BLaER1 treated with 17β-estradiol and CSF1 and Interleukin-3, amounts not matched to agents 10 nM and 100 nM (cell line): Measurements from ENCODE around the gene PABPN1L.
"Not testable (repeated sequence)": the region's sequence is repeated elsewhere in the genome, so short reads cannot be mapped to it uniquely, and the experiment has no call there.

ENCODE experiments used
- H3K27ac ChIP-seq, 11 experiments: shearing (Covaris generic); formaldehyde crosslinking; 2 replicates each; pipeline ENCODE4 v1.8.1; 2022
- H3K27me3 ChIP-seq, 11 experiments: shearing (Covaris generic); formaldehyde crosslinking; 2 replicates each; pipeline ENCODE4 v1.8.1; 2022
- H3K36me3 ChIP-seq, 11 experiments: shearing (Covaris generic); formaldehyde crosslinking; 2 replicates each; pipeline ENCODE4 v1.8.1; 2022
- H3K4me1 ChIP-seq, 10 experiments: shearing (Covaris generic); formaldehyde crosslinking; 2 replicates each; pipeline ENCODE4 v1.8.1; 2022
- H3K4me2 ChIP-seq, 11 experiments: shearing (Covaris generic); formaldehyde crosslinking; 2 replicates each; pipeline ENCODE4 v1.8.1; 2022
- H3K4me3 ChIP-seq, 10 experiments: shearing (Covaris generic); formaldehyde crosslinking; 2 replicates each; pipeline ENCODE4 v1.8.1; 2022
- H3K9ac ChIP-seq, 11 experiments: shearing (Covaris generic); formaldehyde crosslinking; 2 replicates each; pipeline ENCODE4 v1.8.1; 2022
- H3K9me3 ChIP-seq, 11 experiments: shearing (Covaris generic); formaldehyde crosslinking; replicated peaks in 1 of 11; 2 replicates each; pipeline ENCODE4 v1.8.1; 2022
- H4K20me1 ChIP-seq, 11 experiments: shearing (Covaris generic); formaldehyde crosslinking; 2 replicates each; pipeline ENCODE4 v1.8.1; 2022
- Cebpa-rat ChIP-seq, 11 experiments: shearing (Covaris generic); IDR thresholded peaks; 2 replicates each; pipeline ENCODE4 v1.8.1; 2022

PABPN1L gene

DNA sequence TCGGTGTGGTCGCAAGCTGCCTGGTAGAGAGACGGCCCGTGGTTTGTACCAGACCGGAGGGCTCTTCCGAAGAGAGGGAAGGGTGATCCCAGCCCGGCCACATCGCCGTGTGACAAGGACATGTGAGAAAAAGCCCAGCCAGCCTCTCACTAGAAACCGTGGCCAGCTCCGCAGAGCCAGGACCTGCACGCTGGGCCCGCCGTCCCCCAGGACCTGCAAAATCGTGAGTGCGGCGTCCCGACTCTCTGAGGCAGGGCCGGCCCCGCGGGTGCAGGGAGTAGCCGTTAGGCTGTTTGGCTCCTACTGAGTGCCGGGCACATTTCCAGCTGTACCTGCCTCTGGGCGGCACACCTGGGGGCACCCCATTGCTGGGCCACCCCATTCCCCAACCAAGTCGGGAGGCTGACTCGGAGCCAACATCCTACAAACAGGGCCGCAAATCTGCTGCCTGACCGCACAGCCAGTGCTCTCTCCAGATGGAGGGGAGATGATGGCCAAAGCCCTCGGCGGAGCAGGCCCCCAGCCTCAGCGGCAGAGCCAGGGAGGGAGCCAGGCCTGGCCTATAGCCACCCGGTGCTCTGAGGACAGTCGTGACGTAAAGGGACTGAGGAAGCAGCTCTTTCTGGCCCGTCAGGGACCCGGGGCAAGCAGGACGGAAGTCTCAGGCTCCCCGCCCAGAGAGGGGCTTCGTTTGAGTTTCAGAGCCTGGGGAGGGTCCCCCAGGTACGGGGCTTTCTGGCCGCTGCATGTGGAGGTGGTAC lies 33.6 kb upstream of the PABPN1L start:
- peaks cover 74 to 99% (median 92%) of the 10 kb centered on the region in 11 experiments for H4K20me1 ChIP-seq
- no peak overlapping the region for H3K4me3 ChIP-seq
- peaks cover 51 to 98% (median 94%) of the 10 kb centered on the region in 10 experiments for H3K4me1 ChIP-seq
- TF ChIP-seq Cebpa-rat (IDR thresholded peaks at IDR 0.05) = no peak
- peaks cover 0 to 34% (median 17%) of the 10 kb centered on the region in 11 experiments; a peak in 13 of 22 replicates for H3K36me3 ChIP-seq
- peaks cover 0 to 59% (median 21%) of the 10 kb centered on the region in 11 experiments; a peak in 14 of 22 replicates for H3K27me3 ChIP-seq
- no peaks in the 10 kb centered on the region for H3K9me3 ChIP-seq
- H3K9ac ChIP-seq = peak overlapping the region in 5 of 11 experiments; percentile 4 to 85 (median 31); a peak in 7 of 22 replicates
- peak overlapping the region in 10 of 11 experiments; percentile 17 to 97 (median 92); a peak in 18 of 22 replicates for H3K4me2 ChIP-seq
- peak overlapping the region in 1 of 11 experiments; percentile 94; a peak in 2 of 22 replicates for H3K27ac ChIP-seq

DNA sequence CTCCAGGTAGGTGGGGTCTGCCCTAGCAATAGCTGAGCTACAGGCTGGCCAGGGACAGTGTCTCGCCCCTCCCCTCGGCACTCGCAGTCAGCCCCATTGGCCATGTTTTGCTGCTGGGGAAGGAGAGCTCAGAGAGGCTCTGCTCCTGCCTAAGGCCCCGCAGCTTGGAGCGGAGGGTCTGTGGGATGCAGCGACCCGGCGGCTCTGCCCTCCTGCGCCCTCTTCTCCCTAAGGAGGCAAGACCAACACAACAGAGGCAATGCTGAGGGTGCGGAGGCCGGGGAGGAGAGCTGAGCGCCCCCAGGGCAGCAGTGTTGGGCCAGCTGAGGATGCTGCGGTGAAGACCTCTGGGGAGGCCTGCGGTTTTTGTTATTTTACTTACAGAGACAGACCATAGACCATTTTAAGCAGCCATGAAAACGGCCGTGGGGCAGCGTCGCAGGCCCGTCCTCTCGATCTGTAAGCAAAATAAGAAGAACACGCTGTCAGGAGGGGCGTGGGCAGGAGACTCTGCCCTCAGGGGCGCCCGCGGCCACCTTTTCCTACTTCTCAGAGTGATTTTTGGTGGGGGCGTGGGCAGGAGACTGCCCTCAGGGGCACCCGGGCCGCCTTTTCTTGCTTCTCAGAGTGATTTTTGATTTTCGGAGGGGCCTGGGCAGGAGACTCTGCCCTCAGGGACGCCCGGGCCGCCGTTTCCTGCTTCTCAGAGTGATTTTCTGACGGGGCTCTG lies 31.4 kb upstream of the PABPN1L start:
- Histone ChIP-seq H3K36me3 (peaks cover 0 to 34% (median 17%) of the 10 kb centered on the region in 11 experiments; a peak in 13 of 22 replicates), H3K27ac (peak overlapping the region in 10 of 11 experiments; percentile 59 to 94 (median 79); a peak in 20 of 22 replicates), H3K9me3 (no peaks in the 10 kb centered on the region), H3K4me2 (peak overlapping the region; percentile 77 to 97 (median 90)), H3K27me3 (peaks cover 0 to 61% (median 21%) of the 10 kb centered on the region in 11 experiments; a peak in 14 of 22 replicates), H3K9ac (peak overlapping the region; percentile 39 to 85 (median 74); a peak in 21 of 22 replicates), H4K20me1 (peaks cover 67 to 97% (median 90%) of the 10 kb centered on the region in 11 experiments; a peak in 21 of 22 replicates), H3K4me3 (peak overlapping the region in 8 of 10 experiments; percentile 28 to 56 (median 42); a peak in 14 of 20 replicates), H3K4me1 (peaks cover 55 to 96% (median 95%) of the 10 kb centered on the region in 10 experiments)
- no peak for TF ChIP-seq Cebpa-rat (IDR thresholded peaks at IDR 0.05)

DNA sequence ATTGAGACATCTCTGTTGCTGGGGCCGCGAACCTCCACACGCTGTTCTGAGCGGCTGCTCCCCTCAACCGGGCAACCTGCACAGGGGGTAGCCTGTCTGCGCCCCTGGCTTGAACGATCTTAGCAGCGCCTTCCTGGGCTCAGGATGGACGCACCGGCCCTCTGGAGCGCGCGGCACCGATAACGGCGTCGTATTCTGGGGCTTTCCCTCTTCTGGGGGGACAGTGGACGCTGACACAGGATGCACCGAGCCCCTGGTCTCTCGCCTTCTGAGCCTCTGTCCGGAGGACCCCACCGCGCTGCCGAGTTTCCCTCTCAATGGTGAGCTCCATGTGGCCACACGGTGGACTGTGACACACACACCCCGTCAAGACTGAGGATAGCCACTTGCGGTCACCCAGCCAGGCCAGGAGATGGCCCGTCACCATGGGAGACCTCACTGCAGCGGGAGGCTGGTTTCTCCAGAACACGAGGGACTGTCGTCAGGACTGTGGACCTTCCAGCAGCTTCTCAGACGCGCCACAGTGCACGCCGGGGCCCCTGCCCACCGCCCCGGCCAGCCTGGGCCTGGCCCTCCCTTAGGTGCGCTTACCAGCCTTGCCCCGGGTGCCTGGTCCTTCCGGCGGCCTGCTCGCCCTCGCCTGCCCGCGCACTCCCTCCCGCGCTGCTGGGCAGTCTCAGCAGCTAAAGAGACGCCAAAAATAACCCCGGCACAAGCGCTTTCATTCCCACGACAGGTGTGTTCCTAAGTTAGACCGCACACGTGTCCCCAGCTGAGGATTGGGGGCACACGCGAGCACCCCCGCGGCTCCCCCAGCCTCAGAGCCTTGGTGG lies 30.0 kb upstream of the PABPN1L start:
- H3K9me3 ChIP-seq = no peaks in the 10 kb centered on the region
- peak overlapping the region; percentile 34 to 97 (median 90); a peak in 20 of 22 replicates for H3K4me2 ChIP-seq
- H3K27me3 ChIP-seq = peaks cover 0 to 61% (median 21%) of the 10 kb centered on the region in 11 experiments; a peak in 14 of 22 replicates
- H3K9ac ChIP-seq = peak overlapping the region in 4 of 11 experiments; percentile 31 to 85 (median 82); a peak in 5 of 22 replicates
- peak overlapping the region in 4 of 11 experiments; percentile 18 to 94 (median 90); a peak in 4 of 22 replicates for H3K27ac ChIP-seq
- peaks cover 0 to 43% (median 25%) of the 10 kb centered on the region in 11 experiments; a peak in 18 of 22 replicates for H3K36me3 ChIP-seq
- no peak overlapping the region for H3K4me3 ChIP-seq
- H4K20me1 ChIP-seq = peaks cover 60 to 97% (median 90%) of the 10 kb centered on the region in 11 experiments; a peak in 21 of 22 replicates
- TF ChIP-seq Cebpa-rat (IDR thresholded peaks at IDR 0.05) = no peak
- peaks cover 46 to 96% (median 94%) of the 10 kb centered on the region in 10 experiments for H3K4me1 ChIP-seq

DNA sequence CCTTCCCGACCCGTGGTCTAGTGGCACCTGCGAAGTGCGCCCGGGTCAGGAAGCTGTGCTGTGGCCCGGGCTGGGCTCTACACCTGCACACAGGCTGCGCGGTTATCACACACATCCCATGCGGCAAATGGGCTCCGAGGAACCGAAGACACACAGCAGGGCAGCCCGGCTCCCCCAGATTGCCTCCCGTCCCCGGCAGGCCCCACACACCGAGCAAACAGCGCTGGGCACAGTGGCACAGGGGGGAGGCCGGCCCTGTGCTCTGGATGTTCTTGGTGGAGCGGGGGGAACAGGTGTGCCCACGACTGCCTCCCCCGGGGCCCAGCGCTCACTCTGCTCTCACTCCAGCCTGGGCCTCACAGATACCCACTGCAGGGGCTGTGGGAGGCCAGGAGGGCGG lies 28.9 kb upstream of the PABPN1L start:
- Histone ChIP-seq H3K4me3 (no peak overlapping the region), H3K36me3 (peaks cover 3 to 43% (median 26%) of the 10 kb centered on the region in 11 experiments), H4K20me1 (peaks cover 49 to 94% (median 79%) of the 10 kb centered on the region in 11 experiments; a peak in 21 of 22 replicates), H3K27me3 (peaks cover 0 to 51% (median 13%) of the 10 kb centered on the region in 11 experiments; a peak in 14 of 22 replicates), H3K4me2 (peak overlapping the region in 10 of 11 experiments; percentile 34 to 97 (median 92); a peak in 20 of 22 replicates), H3K4me1 (peaks cover 38 to 90% (median 83%) of the 10 kb centered on the region in 10 experiments), H3K9me3 (peaks cover under 1 to 7% (median 3%) of the 10 kb centered on the region in 11 experiments; a peak in 18 of 22 replicates), H3K9ac (peak overlapping the region in 3 of 11 experiments; percentile 23 to 43 (median 35); a peak in 4 of 22 replicates), H3K27ac (peak overlapping the region in 1 of 11 experiments; percentile 29; a peak in 1 of 22 replicates)
- TF ChIP-seq Cebpa-rat (IDR thresholded peaks at IDR 0.05) = no peak

DNA sequence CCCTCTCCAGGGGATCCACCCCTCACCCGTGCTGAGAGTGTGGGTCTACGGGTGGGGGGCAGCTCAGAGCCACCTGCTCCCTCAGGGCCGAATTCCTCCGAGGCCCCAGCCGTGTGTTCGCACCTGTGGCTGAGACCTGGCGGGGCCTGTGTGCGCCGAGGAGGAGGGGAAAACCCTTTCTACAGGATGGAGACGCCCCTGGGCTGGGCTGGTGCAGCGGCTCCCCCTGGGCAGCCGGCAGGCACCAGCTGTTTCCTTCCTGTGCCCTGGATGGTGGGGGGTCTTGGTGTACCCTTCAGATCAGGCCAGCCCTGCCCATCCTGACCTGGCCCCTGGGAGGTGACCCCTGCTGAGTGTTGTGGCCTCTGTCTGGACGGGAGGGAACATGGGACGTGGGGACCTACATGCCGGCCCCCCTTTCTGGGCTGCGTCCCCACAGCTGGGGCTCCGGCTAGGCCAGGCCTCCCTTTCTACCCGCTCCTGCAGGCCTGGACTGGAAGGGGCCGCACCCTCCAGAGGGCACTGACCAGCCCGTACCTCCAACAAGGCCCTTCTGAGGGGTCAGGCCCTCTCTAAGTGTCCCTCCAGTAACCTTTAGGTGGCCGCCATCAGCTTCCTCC lies 28.3 kb upstream of the PABPN1L start:
- Histone ChIP-seq H3K36me3 (peaks cover 8 to 43% (median 28%) of the 10 kb centered on the region in 11 experiments), H3K27ac (peak overlapping the region in 1 of 11 experiments; percentile 29; a peak in 1 of 22 replicates), H3K4me3 (no peak overlapping the region), H3K27me3 (peaks cover 0 to 46% (median 7%) of the 10 kb centered on the region in 11 experiments; a peak in 14 of 22 replicates), H3K4me1 (peaks cover 37 to 85% (median 78%) of the 10 kb centered on the region in 10 experiments), H3K4me2 (peak overlapping the region; percentile 0 to 97 (median 90); a peak in 19 of 22 replicates), H3K9me3 (peaks cover 6 to 12% (median 9%) of the 10 kb centered on the region in 11 experiments; a peak in 21 of 22 replicates), H4K20me1 (peaks cover 44 to 89% (median 73%) of the 10 kb centered on the region in 11 experiments; a peak in 21 of 22 replicates), H3K9ac (peak overlapping the region in 4 of 11 experiments; percentile 9 to 35 (median 28); a peak in 4 of 22 replicates)
- no peak for TF ChIP-seq Cebpa-rat (IDR thresholded peaks at IDR 0.05)

DNA sequence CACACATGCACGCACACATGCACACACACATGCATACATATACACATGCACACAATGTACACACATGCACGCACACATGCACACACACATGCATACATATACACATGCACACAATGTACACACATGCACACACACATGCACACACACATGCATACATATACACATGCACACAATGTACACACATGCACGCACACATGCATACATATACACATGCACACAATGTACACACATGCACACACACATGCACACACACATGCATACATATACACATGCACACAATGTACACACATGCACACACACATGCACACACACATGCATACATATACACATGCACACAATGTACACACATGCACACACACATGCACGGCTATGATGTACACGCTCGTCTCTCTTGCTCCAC lies 27.8 kb upstream of the PABPN1L start:
- Histone ChIP-seq H3K9me3 (peaks cover 10 to 17% (median 14%) of the 10 kb centered on the region in 11 experiments; a peak in 21 of 22 replicates), H3K4me1 (peaks cover 32 to 83% (median 72%) of the 10 kb centered on the region in 10 experiments), H3K27me3 (peaks cover 0 to 40% (median 2%) of the 10 kb centered on the region in 11 experiments; a peak in 12 of 22 replicates), H4K20me1 (peaks cover 40 to 83% (median 68%) of the 10 kb centered on the region in 11 experiments; a peak in 21 of 22 replicates), H3K36me3 (peaks cover 13 to 43% (median 33%) of the 10 kb centered on the region in 11 experiments), H3K4me2 (peak overlapping the region in 8 of 11 experiments; percentile 84 to 97 (median 94); a peak in 16 of 22 replicates)
- H3K27ac ChIP-seq, H3K4me3 ChIP-seq, H3K9ac ChIP-seq: not testable (repeated sequence)
